Prostate gland (tissue), 2 donors: ENCODE results near the gene SSTR4. TPM values are rescaled to one million over a fixed set of nuclear protein-coding genes. Genes with fewer than 3 reads are reported as not detected.

Experiments
- DNase-seq: peaks from one replicate; pipeline ENCODE4 v3.0.0-alpha.2; 2019; ENCODE audit warnings: low spot score
- H3K27ac ChIP-seq, 2 donors: fragments of 200-600 bp; sonication (generic); 2 replicates each; pipeline ENCODE4 v1.5.1; 2017 to 2019
- H3K27me3 ChIP-seq: fragments of 200-600 bp; sonication (generic); replicated peaks from 2 replicates; pipeline ENCODE4 v1.5.1; 2019; ENCODE audit not compliant: insufficient read depth
- H3K36me3 ChIP-seq, 2 donors: fragments of 200-600 bp; sonication (generic); 1 replicate in 1 of 2; 2 replicates in 1 of 2; pipeline versions ENCODE4 v1.5.1 to v1.8.1; 2017 to 2019
- H3K4me1 ChIP-seq: fragments of 200-600 bp; sonication (generic); replicated peaks from 2 replicates; pipeline ENCODE4 v1.5.1; 2019
- H3K4me3 ChIP-seq, 2 donors: fragments of 200-600 bp; sonication (generic); 2 replicates each; pipeline ENCODE4 v1.5.1; 2017 to 2019
- H3K9me3 ChIP-seq: fragments of 200-600 bp; sonication (generic); 2 replicates; pipeline ENCODE4 v1.5.1; 2017
- POLR2A ChIP-seq: fragments of 450-650 bp; IDR thresholded peaks from one replicate; pipeline ENCODE4 v1.6.1; 2016; ENCODE audit warnings: antibody characterized with exemption, mild to moderate bottlenecking
- POLR2AphosphoS5 ChIP-seq: sonication (generic); formaldehyde crosslinking; IDR thresholded peaks from one replicate; pipeline ENCODE4 v1.6.1; 2017; ENCODE audit warnings: antibody characterized with exemption
- WGBS: methylation state at CpG from one replicate; pipeline ENCODE4 v1.1.5; 2018; 5-methylcytosine and 5-hydroxymethylcytosine counted together
- intact Hi-C: fragments of 100-400 bp; cut with DNase I; formaldehyde crosslinking; loops from one replicate; pipeline ENCODE4 v1.14.2; 2022
- total RNA-seq, 2 donors: library from RNA; depleted of rRNA; stranded (reverse); fragments of >200 nt; gene quantifications; one replicate each; pipeline ENCODE4 v1.1.0, GENCODE V29; 2016
- TF ChIP-seq, protein P1 (sequence below), 4 experiments: fragments of 200-600 bp in 2 of 4; fragments of 450-650 bp in 2 of 4; sonication (generic) in 2 of 4; IDR thresholded peaks; 1 replicate in 3 of 4; 2 replicates in 1 of 4; pipeline ENCODE4 v1.5.1; 2016 to 2019; ENCODE audit warnings: antibody characterized with exemption in 4 of 4, mild to moderate bottlenecking in 2 of 4, moderate library complexity in 2 of 4

SSTR4 gene
- total RNA-seq, 2 donors from 2014 or later, result not detected

GRCh38 chr20:23018941-23019340, 16.2 kb upstream of the SSTR4 start:
- intact Hi-C loops, result no loop called here
- TF ChIP-seq POLR2A (no peak), POLR2AphosphoS5 (no peak)
- TF ChIP-seq, protein P1, sequence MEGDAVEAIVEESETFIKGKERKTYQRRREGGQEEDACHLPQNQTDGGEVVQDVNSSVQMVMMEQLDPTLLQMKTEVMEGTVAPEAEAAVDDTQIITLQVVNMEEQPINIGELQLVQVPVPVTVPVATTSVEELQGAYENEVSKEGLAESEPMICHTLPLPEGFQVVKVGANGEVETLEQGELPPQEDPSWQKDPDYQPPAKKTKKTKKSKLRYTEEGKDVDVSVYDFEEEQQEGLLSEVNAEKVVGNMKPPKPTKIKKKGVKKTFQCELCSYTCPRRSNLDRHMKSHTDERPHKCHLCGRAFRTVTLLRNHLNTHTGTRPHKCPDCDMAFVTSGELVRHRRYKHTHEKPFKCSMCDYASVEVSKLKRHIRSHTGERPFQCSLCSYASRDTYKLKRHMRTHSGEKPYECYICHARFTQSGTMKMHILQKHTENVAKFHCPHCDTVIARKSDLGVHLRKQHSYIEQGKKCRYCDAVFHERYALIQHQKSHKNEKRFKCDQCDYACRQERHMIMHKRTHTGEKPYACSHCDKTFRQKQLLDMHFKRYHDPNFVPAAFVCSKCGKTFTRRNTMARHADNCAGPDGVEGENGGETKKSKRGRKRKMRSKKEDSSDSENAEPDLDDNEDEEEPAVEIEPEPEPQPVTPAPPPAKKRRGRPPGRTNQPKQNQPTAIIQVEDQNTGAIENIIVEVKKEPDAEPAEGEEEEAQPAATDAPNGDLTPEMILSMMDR (IDR thresholded peaks at IDR 0.05), result no peak
- Histone ChIP-seq H3K9me3 (no peaks in the 10 kb centered on the region), H3K4me3 (no peak overlapping the region), H3K36me3 (no peaks in the 10 kb centered on the region), H3K4me1 (no peaks in the 10 kb centered on the region), H3K27me3 (no peaks in the 10 kb centered on the region), H3K27ac (no peak overlapping the region)
- WGBS, result 92% methylated on average over 11 of the region's 11 CpGs
- no peak for DNase-seq

- Histone ChIP-seq H3K4me1 (no peaks in the 10 kb centered on the region), H3K27ac (no peak overlapping the region), H3K9me3 (no peaks in the 10 kb centered on the region), H3K4me3 (no peak overlapping the region), H3K27me3 (no peaks in the 10 kb centered on the region), H3K36me3 (no peaks in the 10 kb centered on the region)
- TF ChIP-seq POLR2AphosphoS5 (no peak), POLR2A (no peak)
- TF ChIP-seq, protein P1 (IDR thresholded peaks at IDR 0.05), result no peak
- WGBS, result 51% methylated on average over 7 of the region's 7 CpGs
- intact Hi-C loops, result no loop called here
- no peak for DNase-seq
These were observed 15.7 kb upstream of the SSTR4 start for GRCh38 chr20:23019403-23019802.

DNA sequence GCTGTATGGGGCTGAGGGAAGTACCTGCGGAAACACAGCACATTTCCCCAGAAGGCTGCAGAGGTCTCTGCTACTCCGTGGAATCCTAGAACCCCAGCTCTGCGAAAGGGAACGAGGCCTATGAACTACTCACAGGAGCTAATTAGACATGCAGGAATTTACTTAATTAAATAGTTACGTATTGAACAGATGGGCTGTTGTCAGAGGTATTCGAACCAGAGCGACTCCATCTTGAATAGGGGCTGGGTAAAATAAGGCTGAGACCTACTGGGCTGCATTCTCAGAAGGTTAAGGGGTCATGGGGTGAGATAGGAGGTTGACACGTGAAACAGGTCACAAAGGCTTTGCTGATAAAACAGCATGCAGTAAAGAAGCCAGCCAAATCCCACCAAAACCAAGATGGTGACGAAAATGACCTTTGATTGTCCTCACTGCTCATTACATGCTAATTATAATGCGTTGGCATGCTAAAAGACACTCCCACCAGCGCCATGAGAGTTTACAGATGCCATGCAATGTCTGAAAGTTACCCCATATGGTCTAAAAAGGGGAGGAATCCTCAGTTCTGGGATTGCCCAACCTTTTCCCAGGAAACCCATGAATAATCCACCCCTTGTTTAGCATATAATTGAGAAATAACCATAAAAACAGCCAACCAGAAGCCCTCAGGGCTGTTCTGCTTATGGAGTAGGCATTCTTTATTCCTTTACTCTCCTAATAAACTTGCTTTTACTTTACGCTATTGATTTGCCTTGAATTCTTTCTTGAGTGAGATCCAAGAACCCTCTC, 14.7 kb upstream of the SSTR4 start:
- intact Hi-C loops, result no loop called here
- 95% methylated on average over 12 of the region's 12 CpGs for whole genome bisulfite sequencing
- TF ChIP-seq, protein P1 (IDR thresholded peaks at IDR 0.05), result no peak
- TF ChIP-seq POLR2A, result no peak
- Histone ChIP-seq H3K9me3 (no peaks in the 10 kb centered on the region), H3K4me1 (no peaks in the 10 kb centered on the region), H3K27me3 (no peaks in the 10 kb centered on the region), H3K27ac (no peak overlapping the region), H3K36me3 (no peaks in the 10 kb centered on the region), H3K4me3 (no peak overlapping the region)
- DNase-seq, result no peak

DNA sequence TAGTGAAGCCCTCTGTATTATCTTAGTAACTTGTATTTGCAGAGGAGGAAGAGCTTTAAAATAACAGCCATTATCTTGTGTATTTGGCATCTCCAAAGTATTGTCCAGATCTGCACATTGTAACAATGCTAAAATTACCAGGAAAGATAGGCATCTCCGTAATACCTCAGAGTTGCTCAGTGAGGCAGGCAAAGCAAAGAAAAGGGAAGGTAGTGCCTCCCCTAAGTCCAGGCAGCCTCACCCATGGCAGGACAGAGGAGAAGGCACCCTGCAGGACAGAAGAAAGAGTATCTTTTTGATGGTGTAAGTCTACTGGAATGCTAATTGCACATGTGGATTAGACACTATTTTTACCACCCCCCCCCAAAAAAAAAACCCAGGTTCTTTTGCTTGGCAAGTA, 13.6 kb upstream of the SSTR4 start:
- Histone ChIP-seq H3K27ac (no peak overlapping the region), H3K9me3 (no peaks in the 10 kb centered on the region), H3K27me3 (no peaks in the 10 kb centered on the region), H3K36me3 (no peaks in the 10 kb centered on the region), H3K4me1 (no peaks in the 10 kb centered on the region), H3K4me3 (no peak overlapping the region)
- DNase-seq, result no peak
- TF ChIP-seq POLR2AphosphoS5 (no peak), POLR2A (no peak)
- TF ChIP-seq, protein P1 (IDR thresholded peaks at IDR 0.05), result no peak
- 50% methylated on average over 1 of the region's 1 CpG for WGBS
- intact Hi-C loops, result no loop called here

DNA sequence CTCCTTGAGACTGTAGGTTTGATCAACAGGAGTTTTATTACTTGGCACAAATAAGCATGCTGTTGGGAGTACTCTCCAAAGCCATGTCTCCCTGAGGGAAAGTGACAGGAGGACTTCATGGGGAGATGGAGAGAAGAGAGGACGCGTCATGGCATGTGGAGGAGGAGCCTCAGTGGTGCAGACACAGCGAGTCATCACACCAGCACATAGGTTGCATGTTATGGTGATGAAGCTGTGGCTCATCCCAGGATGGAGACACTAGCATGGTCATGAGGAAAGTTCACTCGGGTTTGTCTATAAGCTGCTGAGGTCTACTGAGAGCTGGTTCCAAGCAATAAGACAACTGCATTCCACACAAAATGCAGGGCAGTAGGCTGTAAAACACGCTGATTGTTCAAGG, 13.2 kb upstream of the SSTR4 start:
- WGBS, result 89% methylated on average over 5 of the region's 5 CpGs
- Histone ChIP-seq H3K36me3 (no peaks in the 10 kb centered on the region), H3K4me1 (no peaks in the 10 kb centered on the region), H3K9me3 (no peaks in the 10 kb centered on the region), H3K27me3 (no peaks in the 10 kb centered on the region), H3K27ac (no peak overlapping the region), H3K4me3 (no peak overlapping the region)
- intact Hi-C loops, result no loop called here
- TF ChIP-seq POLR2AphosphoS5, result no peak
- no peak for DNase-seq
